ENCODE data around the gene TOMT.
A peak's percentile ranks its signal among the peaks of the same experiment; 100 is the strongest.

The TOMT gene

GRCh38 chr11:72100009-72100408 lies 5.7 kb upstream of the TOMT start:
- POLR2A ChIA-PET, result interaction anchor here (0.6 to 0.9 kb wide), 3 partner anchors 9 to 197 kb away, joined by 3 read pairs; no protein-coding TSS in a partner anchor
- DNase-seq (ENCODE audit: extremely low spot score), result no peak
- CTCF ChIA-PET, result interaction anchor here (1.4 to 7.5 kb wide), 6 partner anchors 9 to 75 kb away, joined by 3 to 52 read pairs (median 14); partner anchors contain the start of gene LRRC51
- no peak for TF ChIP-seq CTCF (IDR thresholded peaks at IDR 0.05; ENCODE audit: control extremely low read depth, extremely low read depth, low read depth, missing control alignments)

- DNase-seq (ENCODE audit: extremely low spot score), result no peak
- POLR2A ChIA-PET, result interaction anchor here (0.6 to 1.0 kb wide), 4 partner anchors 9 to 197 kb away, joined by 3 read pairs; no protein-coding TSS in a partner anchor
- CTCF ChIA-PET, result interaction anchor here (1.0 to 7.5 kb wide), 7 partner anchors 10 to 189 kb away, joined by 3 to 52 read pairs (median 9); partner anchors contain the start of gene LRRC51
- no peak for TF ChIP-seq CTCF (IDR thresholded peaks at IDR 0.05; ENCODE audit: control extremely low read depth, extremely low read depth, low read depth, missing control alignments)
Measured at GRCh38 chr11:72100462-72100861, 5.3 kb upstream of the TOMT start.

- CTCF ChIA-PET, result interaction anchor here (0.9 to 4.9 kb wide), 6 partner anchors 9 to 77 kb away, joined by 3 to 50 read pairs (median 6); no protein-coding TSS in a partner anchor
- DNase-seq (ENCODE audit: extremely low spot score), result no peak
- POLR2A ChIA-PET, result interaction anchor here (1.0 kb wide), 1 partner anchor 11 kb away, joined by 3 read pairs; no protein-coding TSS in a partner anchor
- TF ChIP-seq CTCF (IDR thresholded peaks at IDR 0.05; ENCODE audit: control extremely low read depth, extremely low read depth, low read depth, missing control alignments), result no peak
Measured at GRCh38 chr11:72102162-72102561, 3.6 kb upstream of the TOMT start.

- TF ChIP-seq CTCF (IDR thresholded peaks at IDR 0.05; ENCODE audit: control extremely low read depth, extremely low read depth, low read depth, missing control alignments), result no peak
- DNase-seq (ENCODE audit: extremely low spot score), result no peak
- POLR2A ChIA-PET, result interaction anchor here (1.0 kb wide), 1 partner anchor 12 kb away, joined by 3 read pairs; no protein-coding TSS in a partner anchor
- CTCF ChIA-PET, result interaction anchor here (0.9 to 4.9 kb wide), 5 partner anchors 9 to 78 kb away, joined by 3 to 50 read pairs (median 8); no protein-coding TSS in a partner anchor
Measured at GRCh38 chr11:72102631-72102945, 3.1 kb upstream of the TOMT start.

GRCh38 chr11:72102946-72103753 lies 2.6 kb upstream of the TOMT start, which contains the start of gene LAMTOR1:
Gene LAMTOR1 (minus strand): TSS chr11:72103297. CDS start chr11:72103224, 73 bp downstream.
- CTCF ChIA-PET, result interaction anchor here (0.9 to 4.9 kb wide), 5 partner anchors 10 to 78 kb away, joined by 3 to 50 read pairs (median 8); no protein-coding TSS in a partner anchor
- peak; percentile 97 for DNase-seq (ENCODE audit: extremely low spot score)
- POLR2A ChIA-PET, result interaction anchor here (1.0 kb wide), 1 partner anchor 12 kb away, joined by 3 read pairs; no protein-coding TSS in a partner anchor
- no peak for TF ChIP-seq CTCF (IDR thresholded peaks at IDR 0.05; ENCODE audit: control extremely low read depth, extremely low read depth, low read depth, missing control alignments)

- POLR2A ChIA-PET, result no interaction called here
- CTCF ChIA-PET, result interaction anchor here (1.0 to 4.9 kb wide), 3 partner anchors 9 to 13 kb away, joined by 3 to 50 read pairs (median 5); no protein-coding TSS in a partner anchor
Measured at GRCh38 chr11:72103754-72104167, 2.0 kb upstream of the TOMT start.

More at GRCh38 chr11:72103754-72104167, 2.0 kb upstream of the TOMT start:
- no peak for TF ChIP-seq CTCF (IDR thresholded peaks at IDR 0.05; ENCODE audit: control extremely low read depth, extremely low read depth, low read depth, missing control alignments)
- no peak for DNase-seq (ENCODE audit: extremely low spot score)

Data from GM10248 (cell line).